HG03196 (cell line): ENCODE data around the gene DLX5.

Experiments used
- ATAC-seq: cut with Tn5 transposase; IDR thresholded peaks from one replicate; pipeline ENCODE4 v1.9.1; 2021; ENCODE audit not compliant: unreplicated experiment

The DLX5 gene

DNA sequence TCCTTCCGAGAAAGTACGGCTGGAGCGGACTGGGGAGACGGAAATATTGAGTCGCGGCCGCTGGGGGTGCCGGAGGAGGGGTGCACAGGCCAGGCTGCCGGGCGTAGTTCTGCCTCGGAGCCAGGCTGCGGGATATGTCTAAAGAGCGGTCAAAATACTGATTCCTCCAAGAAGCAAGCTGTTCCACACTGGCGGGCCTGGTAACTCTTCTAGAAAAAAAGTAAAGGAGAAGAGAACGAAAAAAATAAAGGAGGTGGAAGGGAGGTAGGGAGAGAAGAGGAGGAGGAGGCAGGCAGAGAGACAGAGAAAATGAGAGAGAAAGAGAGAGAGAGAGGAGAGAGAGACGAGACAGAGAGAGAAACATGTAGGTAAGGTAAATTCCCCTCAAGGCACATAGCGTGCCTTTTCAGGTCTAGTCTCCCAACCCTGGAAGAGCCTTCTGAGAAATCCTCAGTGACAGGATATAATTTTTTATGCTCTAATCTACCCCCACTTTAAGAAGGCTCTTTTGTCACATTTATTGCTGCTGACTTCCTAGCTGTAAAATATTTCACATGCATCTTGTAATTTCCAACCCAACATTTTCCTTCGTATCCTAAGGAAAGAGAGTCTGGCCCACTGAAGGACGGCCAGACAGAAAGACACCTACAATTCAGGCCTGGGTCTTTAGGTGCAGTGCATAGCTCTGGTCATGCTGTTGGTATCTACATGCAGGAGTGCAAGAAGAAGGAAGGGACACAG lies 5.7 kb downstream of the DLX5 start:
- no peak for ATAC-seq

DNA sequence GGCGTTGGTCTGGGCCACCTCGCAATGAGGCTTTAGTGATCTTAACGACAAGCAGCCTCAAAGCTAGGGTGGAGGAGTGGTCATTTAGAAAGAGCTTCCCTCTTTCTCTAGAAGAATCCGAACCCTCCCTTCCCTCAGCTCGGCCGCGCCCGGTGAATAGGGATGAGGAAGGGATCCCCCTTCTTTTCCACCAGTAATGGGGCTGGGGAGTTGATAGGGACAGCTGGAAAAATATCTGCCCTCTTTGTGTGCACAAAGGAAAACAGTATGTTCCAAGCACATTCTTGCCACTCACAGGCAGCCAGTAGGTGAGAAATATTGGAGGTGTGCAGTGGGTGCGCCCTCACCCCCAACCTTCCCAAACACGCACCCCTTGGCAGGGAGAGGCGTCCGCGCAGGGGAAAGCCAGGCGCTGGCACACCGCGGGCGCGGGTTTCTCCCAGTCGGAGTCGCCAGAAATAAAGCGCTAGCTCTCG lies 6.5 kb downstream of the DLX5 start:
- ATAC-seq = no peak

DNA sequence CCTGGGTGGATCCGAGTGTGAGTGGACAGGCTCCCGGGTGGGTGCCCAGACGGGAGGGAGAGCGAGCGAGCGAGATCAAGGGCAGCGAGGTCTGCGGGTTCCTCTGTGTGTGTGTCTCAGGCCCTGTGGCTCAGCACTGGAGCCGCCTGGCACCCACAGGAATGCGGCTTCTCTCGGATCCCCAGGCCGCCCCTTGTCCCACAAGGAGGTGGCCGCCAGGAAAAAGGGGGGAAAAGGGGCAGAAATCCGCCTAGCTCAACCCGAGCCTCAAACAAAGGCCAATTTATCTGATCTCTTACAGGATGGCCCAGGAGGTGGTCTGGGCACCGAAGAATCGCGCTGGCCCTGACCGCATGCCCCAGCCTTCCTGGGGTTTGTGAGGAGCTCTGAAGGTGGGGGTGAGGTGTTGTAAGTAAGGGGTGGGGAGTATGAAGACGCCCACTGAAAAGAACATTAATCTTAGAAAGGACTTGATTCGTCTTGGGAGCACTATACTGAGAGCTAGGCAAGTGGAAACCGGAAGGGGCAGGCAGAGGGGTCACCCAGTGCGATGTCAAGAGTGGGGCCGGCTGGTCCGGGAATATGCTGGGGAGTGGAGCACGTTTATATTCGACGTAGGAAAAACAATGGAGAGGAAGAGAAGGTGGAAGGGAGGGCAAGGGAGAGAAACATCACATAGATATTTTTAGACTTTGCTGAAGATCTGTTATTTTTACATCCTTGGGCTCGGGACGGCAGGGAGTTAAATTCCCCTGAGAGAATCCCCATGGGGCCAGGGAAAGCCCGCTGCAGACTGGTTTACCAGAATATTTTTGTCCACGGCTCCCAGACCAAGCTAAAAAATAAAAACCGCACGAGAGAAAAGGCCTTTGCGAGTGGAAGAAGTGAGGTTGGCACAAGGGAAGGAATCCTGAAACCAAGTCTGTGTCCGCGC lies 7.2 kb downstream of the DLX5 start:
- ATAC-seq = no peak

DNA sequence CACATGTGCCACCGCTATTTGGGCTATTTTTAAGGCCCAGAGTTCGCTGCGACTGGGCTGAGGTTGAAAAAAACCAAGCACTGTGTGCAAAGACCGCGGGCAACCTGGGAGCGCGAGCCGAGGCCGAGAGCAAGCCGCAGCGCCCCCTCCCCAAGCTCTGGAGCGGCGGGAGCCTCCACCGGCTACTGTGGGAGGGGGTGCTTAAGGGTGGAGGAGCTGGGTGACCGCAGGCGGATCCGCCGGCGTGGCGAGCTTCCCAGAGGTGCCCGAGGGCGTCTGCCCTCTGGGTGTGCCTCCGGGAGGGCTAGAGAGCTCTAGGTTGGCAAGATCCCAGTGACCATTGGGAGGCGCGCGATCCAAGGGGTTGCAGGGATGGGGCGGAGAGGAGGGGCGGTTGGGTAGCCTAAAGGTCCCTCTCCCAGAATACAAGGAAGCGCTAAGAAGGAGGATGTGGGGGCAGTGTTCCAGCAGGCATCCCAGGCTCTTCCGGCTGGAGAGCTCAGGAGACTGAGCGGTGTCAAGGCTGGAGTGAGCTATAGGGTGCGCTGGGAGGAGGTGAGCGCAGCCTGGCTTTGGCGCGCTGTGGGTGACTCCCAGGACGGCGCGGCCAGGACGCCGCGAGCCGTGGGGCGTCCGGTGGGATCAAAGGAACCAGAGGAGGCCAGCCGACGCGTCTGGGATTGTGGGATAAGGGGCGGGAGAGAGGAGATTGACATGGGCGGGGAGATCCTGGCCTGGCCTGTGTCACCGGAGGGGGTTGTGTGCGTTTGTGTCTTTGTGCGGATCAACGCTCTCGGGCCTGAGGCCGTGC lies 8.0 kb downstream of the DLX5 start:
- no peak for ATAC-seq

DNA sequence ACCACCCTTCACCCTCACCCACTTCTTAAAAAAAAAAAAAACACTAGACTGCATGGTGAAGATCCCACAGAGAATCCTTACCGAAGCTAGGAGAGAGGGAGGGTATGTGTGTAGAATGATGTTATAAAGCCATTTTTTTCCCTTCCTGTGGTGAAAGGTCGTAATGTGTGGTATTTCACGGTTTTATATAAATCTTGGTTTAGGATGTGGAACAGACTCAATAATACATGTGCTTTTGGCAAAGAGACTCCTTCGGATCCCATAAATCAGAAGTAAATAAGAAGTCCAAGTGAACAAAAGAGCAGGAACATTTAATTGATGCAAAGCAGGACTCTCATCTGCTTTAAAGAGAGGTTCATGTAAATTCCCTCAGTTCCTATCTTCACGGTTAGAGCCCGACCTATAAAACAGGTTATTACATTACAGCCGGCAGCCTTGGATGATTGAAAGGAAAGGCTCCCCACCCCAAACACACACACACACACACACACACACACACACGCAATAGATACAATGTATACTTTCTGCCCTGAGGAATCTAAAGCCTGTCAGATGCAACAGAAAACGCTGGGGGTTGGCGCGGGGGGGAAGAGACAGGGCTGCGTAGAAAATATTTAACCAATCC lies 8.8 kb downstream of the DLX5 start:
- no peak for ATAC-seq

DNA sequence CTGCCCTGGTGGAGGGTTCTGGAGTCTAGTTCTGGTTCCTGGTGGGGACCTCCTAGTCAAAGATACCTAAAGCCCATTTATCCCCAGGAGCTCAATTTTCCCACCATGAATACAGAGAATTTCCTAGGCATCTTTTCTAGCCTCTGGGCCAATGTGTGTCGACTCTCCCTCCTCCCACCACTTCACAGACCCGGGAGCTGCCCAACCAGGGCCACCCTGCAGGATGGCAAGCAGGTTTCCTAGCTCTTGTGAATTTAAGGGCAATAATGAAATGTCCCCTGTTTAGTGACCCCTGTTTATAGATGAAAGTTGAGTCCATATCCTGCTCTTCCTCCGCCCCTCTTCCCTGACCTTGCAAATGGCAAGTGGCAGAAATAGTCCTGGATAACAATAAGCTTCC lies 9.4 kb downstream of the DLX5 start:
- no peak for ATAC-seq

DNA sequence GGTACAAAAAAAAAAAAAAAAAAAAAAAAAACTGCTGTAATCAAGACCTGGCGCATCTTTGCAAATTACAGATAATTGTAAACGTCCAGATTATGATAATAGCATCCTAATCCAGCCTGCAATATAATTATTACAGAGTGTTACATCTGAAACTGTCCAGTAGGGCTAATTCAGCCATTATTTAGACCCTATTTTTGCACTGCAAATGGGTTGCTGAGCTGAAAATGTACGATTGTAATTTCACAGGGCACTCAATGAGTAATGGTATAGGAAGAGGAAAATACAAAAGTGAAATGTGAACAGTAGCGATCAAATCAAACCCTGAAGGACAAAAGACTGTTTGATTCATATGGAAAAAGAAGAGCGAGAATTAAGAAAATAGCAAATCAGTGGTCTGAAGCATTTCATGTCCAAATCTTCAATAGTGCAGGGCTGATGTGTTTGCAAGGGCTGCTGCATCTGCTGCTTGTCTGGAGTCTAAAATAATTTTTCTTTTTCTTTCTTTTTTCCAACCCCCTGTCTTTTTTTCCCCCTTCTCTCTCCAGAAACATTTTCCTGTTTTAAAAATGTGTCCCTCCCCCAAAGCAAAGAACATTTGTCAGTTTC lies 10.4 kb downstream of the DLX5 start:
- no peak for ATAC-seq

DNA sequence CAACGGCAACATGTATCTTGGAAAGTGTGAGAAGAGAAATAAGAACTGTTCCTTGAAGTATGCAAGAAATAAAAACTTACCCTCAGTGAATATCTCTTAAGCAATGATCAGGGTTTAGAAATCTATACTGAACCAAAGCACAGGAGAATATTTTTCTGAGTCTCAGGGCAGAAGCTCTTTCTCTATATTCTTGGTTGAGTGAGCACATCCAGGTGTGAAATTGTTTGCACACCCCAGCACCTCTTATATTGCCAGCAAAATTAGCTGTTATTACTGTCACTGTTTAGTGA lies 10.8 kb downstream of the DLX5 start:
- ATAC-seq = no peak

DNA sequence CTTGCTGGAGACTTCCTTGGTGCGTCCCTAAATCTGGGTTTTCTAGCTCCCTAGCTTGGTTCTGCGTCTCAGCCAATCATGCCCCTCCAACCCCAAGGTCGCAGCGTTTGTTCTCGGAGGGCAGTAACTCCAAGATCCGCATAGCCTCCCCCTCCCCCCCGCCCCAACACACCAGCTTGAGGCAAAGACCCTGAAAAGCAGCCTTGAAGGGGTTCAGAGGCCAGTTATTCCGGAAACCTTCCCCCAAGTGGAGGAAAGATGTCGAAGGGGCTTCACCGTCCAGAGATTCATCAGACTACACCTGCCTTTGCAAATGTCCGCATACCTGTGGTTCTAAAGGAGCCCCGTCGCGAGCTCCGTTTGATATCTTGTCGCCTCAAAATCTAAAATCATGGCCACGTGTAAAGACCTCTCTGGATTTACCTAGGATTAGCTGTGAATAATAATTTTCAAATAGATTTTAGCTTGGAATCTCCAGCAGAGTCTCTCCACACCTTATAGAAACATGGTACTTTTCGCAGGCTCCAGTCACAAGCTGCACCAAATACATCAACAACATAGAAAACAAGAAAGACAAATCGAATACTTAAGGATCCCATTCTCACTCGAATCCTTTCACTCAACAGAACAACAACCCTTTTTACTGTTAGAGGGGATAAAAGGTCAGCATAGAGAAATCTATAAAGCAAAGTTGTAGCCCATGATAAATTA lies 11.3 kb downstream of the DLX5 start:
- ATAC-seq = no peak

DNA sequence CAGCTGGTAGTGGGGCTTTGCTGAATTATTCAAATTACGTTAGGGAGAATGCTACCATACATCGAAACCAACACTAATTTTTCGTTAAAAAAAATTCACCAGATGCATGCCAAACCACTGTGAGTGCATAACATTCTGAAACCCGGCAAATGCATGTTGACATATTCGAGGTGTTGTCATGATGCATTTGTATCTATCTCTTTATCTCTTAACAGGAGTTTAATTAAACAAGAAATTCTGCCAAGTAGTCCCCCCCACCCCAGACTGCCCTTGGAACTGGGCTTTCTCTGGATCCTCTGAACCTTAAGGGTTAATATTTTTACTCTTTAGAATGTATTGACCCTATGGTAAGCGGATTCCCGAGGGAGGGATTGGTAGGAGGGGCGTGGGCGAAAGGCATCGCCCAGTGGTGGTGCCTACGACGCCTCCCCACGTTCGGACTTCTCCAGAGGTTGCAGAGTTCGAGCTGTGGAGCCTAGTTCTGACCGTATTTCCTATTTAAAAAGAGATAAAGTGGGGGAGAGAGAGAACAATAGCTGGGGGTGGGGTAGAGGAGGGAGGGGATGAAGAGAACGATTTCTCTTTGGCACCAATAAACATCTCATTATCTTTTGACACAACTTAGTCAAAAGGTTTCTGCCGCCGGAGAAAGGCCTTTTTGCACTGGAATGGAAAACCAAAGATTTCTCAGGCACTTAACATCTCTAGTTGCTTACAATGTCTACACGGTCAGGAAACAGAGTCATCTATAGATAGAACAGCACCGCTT lies 12.1 kb downstream of the DLX5 start:
- no peak for ATAC-seq

DNA sequence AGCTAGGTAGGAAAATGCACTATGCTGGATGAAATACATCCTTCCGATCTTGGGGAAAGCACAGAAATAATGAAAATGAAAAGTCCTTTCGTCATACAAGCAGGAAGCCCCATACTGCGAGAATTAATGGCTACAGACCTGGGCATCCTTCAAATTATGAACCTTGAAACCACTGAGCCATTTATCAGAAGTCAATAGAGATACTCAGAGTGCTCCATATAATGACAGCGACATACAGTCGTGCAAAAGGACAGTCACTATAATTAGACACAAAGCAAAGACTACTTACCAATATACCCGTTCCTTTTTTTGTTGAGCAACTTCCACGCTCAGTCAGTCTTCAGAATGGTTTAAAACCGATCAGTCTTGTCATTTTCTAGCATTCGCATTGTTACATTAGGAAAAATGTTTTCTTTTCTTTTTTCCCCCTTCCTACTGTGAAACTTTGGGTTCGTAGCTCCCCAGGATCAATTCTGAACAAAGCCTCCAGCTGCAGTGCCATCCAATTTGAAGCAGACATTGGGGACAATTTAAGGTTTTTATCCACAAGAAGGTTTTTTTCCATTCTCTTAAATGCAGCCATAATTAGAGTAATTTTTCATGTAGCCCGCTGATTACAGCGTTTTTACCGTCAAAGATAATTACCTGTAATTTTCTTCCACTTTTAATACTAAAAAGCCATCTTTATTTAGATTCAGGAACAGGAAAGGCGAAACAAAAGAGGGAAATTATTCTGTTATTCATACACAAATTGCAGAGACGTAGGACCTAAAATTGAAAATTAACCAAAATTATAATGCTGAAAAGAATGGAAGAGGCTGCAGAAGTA lies 12.9 kb downstream of the DLX5 start:
- no peak for ATAC-seq

DNA sequence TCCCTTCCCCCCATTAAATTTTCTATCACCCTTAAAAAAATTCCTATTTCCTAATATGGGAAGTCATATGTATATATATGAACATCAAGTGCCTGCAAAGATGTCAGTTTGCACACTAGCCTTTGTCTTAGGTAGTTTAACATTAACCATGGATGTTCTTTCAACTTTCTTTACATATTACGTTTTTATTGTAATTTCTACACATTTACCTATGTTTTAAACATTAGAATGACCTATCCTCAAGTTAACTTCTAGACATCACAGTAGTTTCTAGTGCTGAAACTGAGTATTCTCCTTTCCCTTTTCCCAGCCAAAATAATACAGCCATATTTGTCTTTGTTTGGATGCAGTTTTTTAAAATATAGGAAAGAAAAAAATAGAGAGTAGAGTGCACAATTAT lies 13.5 kb downstream of the DLX5 start:
- no peak for ATAC-seq

DNA sequence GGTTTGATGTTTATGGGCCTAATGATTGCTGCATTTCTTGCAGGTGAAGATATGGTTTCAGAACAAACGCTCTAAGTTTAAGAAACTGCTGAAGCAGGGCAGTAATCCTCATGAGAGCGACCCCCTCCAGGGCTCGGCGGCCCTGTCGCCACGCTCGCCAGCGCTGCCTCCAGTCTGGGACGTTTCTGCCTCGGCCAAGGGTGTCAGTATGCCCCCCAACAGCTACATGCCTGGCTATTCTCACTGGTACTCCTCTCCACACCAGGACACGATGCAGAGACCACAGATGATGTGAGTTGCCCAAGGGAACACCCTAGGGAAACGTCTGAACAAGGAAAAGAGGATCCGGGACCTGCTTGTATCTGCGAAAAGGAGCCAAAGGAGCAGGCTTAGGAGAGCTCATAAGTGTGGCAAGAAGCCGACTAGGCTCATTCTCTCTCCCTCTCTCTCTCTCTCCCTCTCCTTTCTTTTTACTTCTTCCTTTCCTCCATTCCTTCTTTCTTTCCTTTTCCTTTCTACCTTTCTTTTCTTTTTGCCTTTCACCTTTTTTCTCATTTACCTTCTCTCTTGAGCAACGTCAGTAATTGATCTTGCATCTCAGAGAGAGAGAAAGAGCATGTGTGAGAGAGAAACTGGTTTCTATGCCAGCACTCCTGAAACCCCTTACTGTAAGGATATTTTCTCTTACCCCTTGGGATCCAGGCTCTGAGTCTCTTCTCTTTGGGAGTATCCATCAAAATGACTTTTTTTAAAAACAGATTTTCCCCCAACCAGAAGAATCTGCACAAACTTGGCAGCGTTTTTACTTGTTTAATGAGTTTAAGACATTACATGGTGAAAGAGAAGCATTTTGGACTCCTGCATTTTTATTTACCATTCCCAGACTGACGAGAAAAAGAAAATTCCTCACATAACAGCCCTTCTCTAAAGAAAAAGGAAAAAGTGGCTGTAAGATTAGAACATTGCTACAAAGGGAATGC lies 14.6 kb downstream of the DLX5 start:
- no peak for ATAC-seq

DNA sequence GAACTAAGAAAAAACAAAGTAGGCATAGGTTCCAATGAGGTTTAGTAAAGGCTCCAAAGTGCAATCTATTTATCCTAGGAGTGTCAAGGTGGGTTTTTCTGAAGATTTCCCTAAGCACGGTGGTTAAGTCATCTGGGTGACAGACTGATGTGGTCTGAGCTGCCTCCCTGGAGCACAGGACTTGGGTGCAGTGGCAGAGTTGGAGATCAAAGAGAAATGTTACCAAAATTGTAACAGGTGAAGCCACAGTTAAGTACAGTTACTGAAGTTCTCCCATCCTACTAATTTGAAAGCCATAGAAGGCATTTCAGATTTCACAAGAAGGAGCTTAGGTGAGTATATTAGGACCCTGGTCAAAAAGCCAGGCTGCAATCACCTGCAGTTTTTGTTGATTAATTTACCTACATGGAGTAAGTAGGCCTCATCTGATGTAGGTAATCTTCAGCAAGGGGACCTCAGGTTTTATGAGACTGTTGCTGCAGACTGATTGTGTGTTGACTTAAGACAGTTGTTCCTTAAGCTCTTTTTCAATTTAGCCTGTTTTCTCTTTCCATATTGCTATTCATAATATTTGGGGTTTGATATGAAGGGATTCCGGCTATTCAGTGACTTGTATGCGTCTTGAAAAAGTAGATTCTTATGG lies 16.2 kb downstream of the DLX5 start:
- no peak for ATAC-seq

DNA sequence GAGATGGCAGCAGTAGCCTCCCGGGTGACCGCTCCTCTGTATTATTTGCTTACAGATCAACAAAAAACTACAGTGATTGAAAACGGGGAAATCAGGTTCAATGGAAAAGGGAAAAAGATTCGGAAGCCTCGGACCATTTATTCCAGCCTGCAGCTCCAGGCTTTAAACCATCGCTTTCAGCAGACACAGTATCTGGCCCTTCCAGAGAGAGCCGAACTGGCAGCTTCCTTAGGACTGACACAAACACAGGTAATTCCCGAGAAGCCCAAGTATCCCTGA lies 17.1 kb downstream of the DLX5 start:
- ATAC-seq = no peak

DNA sequence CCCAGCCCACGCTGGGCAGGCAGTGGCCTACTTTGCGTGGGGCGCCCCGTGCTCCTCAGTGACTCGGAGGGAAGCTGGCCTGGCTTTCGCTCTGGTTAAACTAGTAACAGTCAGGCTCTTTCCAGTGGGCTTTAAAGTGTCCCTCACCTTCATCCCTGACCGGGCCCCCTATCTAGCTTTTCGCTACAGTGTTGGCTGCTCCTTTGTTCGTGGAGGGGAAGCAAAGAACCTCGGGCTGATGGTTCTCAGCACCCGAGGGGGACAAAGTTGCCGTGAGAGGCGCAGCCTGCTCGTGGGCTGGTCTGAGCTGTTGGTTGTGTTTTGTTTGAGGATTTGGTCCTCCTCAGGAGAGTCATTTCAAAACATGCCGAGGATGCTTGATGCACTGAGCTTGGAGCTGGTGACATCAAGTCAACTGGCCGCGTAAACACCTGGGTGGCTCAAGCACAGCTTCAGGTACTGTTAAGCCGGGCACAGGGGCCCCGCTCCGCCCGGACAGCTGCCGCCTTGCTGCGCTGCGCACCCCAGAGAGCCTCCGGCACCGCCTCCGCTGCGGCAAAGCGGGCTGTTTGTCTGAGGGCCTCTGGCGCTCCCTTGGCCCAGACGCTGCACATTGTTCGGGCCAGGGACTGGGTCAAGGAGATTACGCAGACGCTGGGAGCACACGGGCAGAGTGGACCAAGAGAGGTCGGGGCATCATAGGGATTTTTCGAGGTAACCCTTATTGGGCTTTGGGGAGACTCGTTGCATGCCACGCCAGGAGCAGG lies 17.6 kb downstream of the DLX5 start:
- no peak for ATAC-seq
